IMR-90 (cell line): ENCODE results near the gene DNAH3. TPM values are rescaled to one million over a fixed set of nuclear protein-coding genes. Genes with fewer than 3 reads are reported as not detected.

ENCODE experiments used
- ATAC-seq: fragments of 200-7000 bp; cut with Tn5 transposase; 2 replicates; pipeline ENCODE4 v1.9.1; 2020; ENCODE audit warnings: low read depth, mild to moderate bottlenecking, moderate library complexity
- BruUV-seq: library from RNA; stranded (reverse); fragments of 400-500 nt; replicated peaks from 2 replicates; lab custom pipeline; 2021; lab: Mats Ljungman, UMichigan
- CTCF ChIA-PET: fragments of 300-600 bp; formaldehyde crosslinking; extraction: SDS; loops from one replicate; lab custom pipeline; 2021; ENCODE audit warnings: antibody characterized with exemption; lab: Yijun Ruan, JAX
- POLR2A ChIA-PET: fragments of 300-600 bp; sonication (Branson Sonifier 250); formaldehyde crosslinking; loops from one replicate; lab custom pipeline; 2022; ENCODE audit warnings: antibody characterized with exemption; ENCODE audit not compliant: unreplicated experiment; lab: Charles Lee
- DNase-seq: peaks from one replicate; pipeline ENCODE4 v3.0.0; 2013
- H2AFZ ChIP-seq: replicated peaks from 2 replicates; pipeline ENCODE3; 2013; ENCODE audit warnings: low read length, mild to moderate bottlenecking; ENCODE audit not compliant: poor library complexity
- H2AK5ac ChIP-seq: 2 replicates; pipeline ENCODE4 v1.6.1; 2013; ENCODE audit warnings: low read depth, low read length, inconsistent platforms
- H2AK9ac ChIP-seq: replicated peaks from 2 replicates; pipeline ENCODE3; 2013; ENCODE audit warnings: mild to moderate bottlenecking, low read depth, low read length, moderate library complexity; ENCODE audit not compliant: poor library complexity
- H2BK120ac ChIP-seq: 2 replicates; pipeline ENCODE4 v1.6.1; 2013; ENCODE audit warnings: low read depth, low read length, inconsistent platforms
- H2BK15ac ChIP-seq: 3 replicates; pipeline ENCODE4 v1.6.1; 2013; ENCODE audit warnings: low read depth, low read length, inconsistent platforms
- H2BK20ac ChIP-seq: 2 replicates; pipeline ENCODE4 v1.6.1; 2013; ENCODE audit warnings: low read depth, mild to moderate bottlenecking, inconsistent platforms, low read length, moderate library complexity
- H2BK5ac ChIP-seq: 2 replicates; pipeline ENCODE4 v1.6.1; 2013; ENCODE audit warnings: mild to moderate bottlenecking, low read depth, low read length, inconsistent platforms; ENCODE audit not compliant: poor library complexity, severe bottlenecking
- H3K14ac ChIP-seq: replicated peaks from 2 replicates; pipeline ENCODE4 v1.6.1; 2013; ENCODE audit warnings: low read depth, low read length, inconsistent platforms
- H3K18ac ChIP-seq: 2 replicates; pipeline ENCODE4 v1.6.1; 2013; ENCODE audit warnings: low read depth, low read length, control low read depth
- H3K23ac ChIP-seq: 2 replicates; pipeline ENCODE4 v1.6.1; 2013; ENCODE audit warnings: low read depth, low read length, inconsistent platforms
- H3K27ac ChIP-seq: 2 replicates; pipeline ENCODE4 v1.5.1; 2013; ENCODE audit warnings: mild to moderate bottlenecking, control low read depth, low read length; ENCODE audit not compliant: insufficient read depth
- H3K27me3 ChIP-seq: 2 replicates; pipeline ENCODE4 v1.6.1; 2013; ENCODE audit warnings: low read length; ENCODE audit not compliant: control insufficient read depth, insufficient read depth
- H3K36me3 ChIP-seq: 2 replicates; pipeline ENCODE4 v1.6.1; 2013; ENCODE audit warnings: low read length, mixed read lengths; ENCODE audit not compliant: control insufficient read depth, insufficient read depth
- H3K4ac ChIP-seq: 2 replicates; pipeline ENCODE4 v1.6.1; 2013; ENCODE audit warnings: low read depth, low read length, inconsistent platforms
- H3K4me1 ChIP-seq: 2 replicates; pipeline ENCODE4 v1.6.1; 2013; ENCODE audit warnings: low read length, mixed read lengths; ENCODE audit not compliant: control insufficient read depth, insufficient read depth
- H3K4me2 ChIP-seq: 2 replicates; pipeline ENCODE4 v1.6.1; 2013; ENCODE audit warnings: low read depth, mild to moderate bottlenecking, control low read depth, low read length, moderate library complexity
- H3K4me3 ChIP-seq: 2 replicates; pipeline ENCODE4 v1.5.1; 2013; ENCODE audit warnings: low read depth, mild to moderate bottlenecking, control low read depth, low read length, moderate library complexity; ENCODE audit not compliant: insufficient read depth
- H3K56ac ChIP-seq: 2 replicates; pipeline ENCODE4 v1.6.1; 2013; ENCODE audit warnings: low read length, inconsistent platforms; ENCODE audit not compliant: insufficient read depth; ENCODE audit errors: extremely low read depth
- H3K79me1 ChIP-seq, 2 experiments: 2 replicates each; pipeline ENCODE4 v1.6.1; 2013; ENCODE audit warnings: low read length in 2 of 2, inconsistent platforms in 1 of 2, low read depth in 1 of 2
- H3K9ac ChIP-seq: 2 replicates; pipeline ENCODE4 v1.6.1; 2013; ENCODE audit warnings: low read depth, low read length, control low read depth
- H3K9me1 ChIP-seq: 2 replicates; pipeline ENCODE4 v1.6.1; 2013; ENCODE audit warnings: low read length, inconsistent platforms; ENCODE audit not compliant: insufficient read depth
- H3K9me3 ChIP-seq: 2 replicates; pipeline ENCODE4 v1.6.1; 2013; ENCODE audit warnings: low read length; ENCODE audit not compliant: control insufficient read depth, insufficient read depth
- H4K20me1 ChIP-seq: 2 replicates; pipeline ENCODE4 v1.6.1; 2013; ENCODE audit warnings: low read length, inconsistent platforms; ENCODE audit not compliant: insufficient read depth
- H4K5ac ChIP-seq: 2 replicates; pipeline ENCODE4 v1.6.1; 2013; ENCODE audit warnings: mild to moderate bottlenecking, low read depth, low read length, control low read depth
- H4K8ac ChIP-seq, 2 experiments: 2 replicates each; pipeline ENCODE4 v1.6.1; 2013; ENCODE audit warnings: low read depth in 2 of 2, low read length in 2 of 2, control low read depth in 1 of 2, inconsistent platforms in 1 of 2
- H4K91ac ChIP-seq: 2 replicates; pipeline ENCODE4 v1.6.1; 2013; ENCODE audit warnings: low read depth, low read length, inconsistent platforms; ENCODE audit not compliant: insufficient read depth
- BHLHE40 ChIP-seq: fragments of 150-350 bp; IDR thresholded peaks from 2 replicates; pipeline ENCODE4 v1.6.1; 2016; ENCODE audit warnings: mild to moderate bottlenecking, low read depth, low read length
- CEBPB ChIP-seq: IDR thresholded peaks from 2 replicates; pipeline ENCODE4 v1.6.1; 2012; ENCODE audit warnings: low read depth, low read length, improper control_type of control experiment
- CHD1 ChIP-seq: IDR thresholded peaks from 2 replicates; pipeline ENCODE4 v1.6.1; 2012; ENCODE audit warnings: low read depth, low read length, improper control_type of control experiment
- CTCF ChIP-seq: conservative IDR thresholded peaks from 2 replicates; pipeline ENCODE4 v1.5.1; 2012; ENCODE audit warnings: mild to moderate bottlenecking, low read depth, low read length, improper control_type of control experiment
- ELK1 ChIP-seq: fragments of 150-350 bp; IDR thresholded peaks from 2 replicates; pipeline ENCODE4 v1.6.1; 2016; ENCODE audit warnings: low read depth, mild to moderate bottlenecking, low read length, moderate library complexity, borderline replicate concordance
- FOS ChIP-seq: fragments of 150-350 bp; IDR thresholded peaks from 2 replicates; pipeline ENCODE4 v1.6.1; 2016; ENCODE audit warnings: low read depth, low read length
- MAFK ChIP-seq: IDR thresholded peaks from 2 replicates; pipeline ENCODE4 v1.6.1; 2012; ENCODE audit warnings: low read depth, low read length, improper control_type of control experiment
- MAZ ChIP-seq: IDR thresholded peaks from 2 replicates; pipeline ENCODE4 v1.6.1; 2012; ENCODE audit warnings: low read depth, mild to moderate bottlenecking, low read length, improper control_type of control experiment, moderate library complexity, borderline replicate concordance
- MXI1 ChIP-seq: IDR thresholded peaks from 2 replicates; pipeline ENCODE4 v1.6.1; 2012; ENCODE audit warnings: low read depth, mild to moderate bottlenecking, low read length, moderate library complexity, borderline replicate concordance
- NFE2L2 ChIP-seq: fragments of 150-350 bp; IDR thresholded peaks from 2 replicates; pipeline ENCODE4 v1.6.1; 2016; ENCODE audit warnings: low read depth, mild to moderate bottlenecking, low read length
- POLR2A ChIP-seq: IDR thresholded peaks from 2 replicates; pipeline ENCODE4 v1.6.1; 2012; ENCODE audit warnings: mild to moderate bottlenecking, low read depth, low read length
- RAD21 ChIP-seq: IDR thresholded peaks from 2 replicates; pipeline ENCODE4 v1.6.1; 2012; ENCODE audit warnings: low read length, improper control_type of control experiment
- RCOR1 ChIP-seq: IDR thresholded peaks from 2 replicates; pipeline ENCODE4 v1.6.1; 2012; ENCODE audit warnings: mild to moderate bottlenecking, low read length, improper control_type of control experiment; ENCODE audit not compliant: insufficient replicate concordance
- RFX5 ChIP-seq: IDR thresholded peaks from 2 replicates; pipeline ENCODE4 v1.8.0; 2012; ENCODE audit warnings: low read depth, mild to moderate bottlenecking, low read length, moderate library complexity
- SMC3 ChIP-seq: fragments of 150-350 bp; IDR thresholded peaks from 2 replicates; pipeline ENCODE4 v1.6.1; 2016; ENCODE audit warnings: low read depth, mild to moderate bottlenecking, antibody characterized with exemption, low read length, moderate library complexity
- USF2 ChIP-seq: fragments of 150-350 bp; IDR thresholded peaks from 2 replicates; pipeline ENCODE4 v1.6.1; 2017; ENCODE audit warnings: mild to moderate bottlenecking, antibody characterized with exemption, low read length, low read depth
- WGBS, 2 experiments: methylation state at CpG; one replicate each; pipeline versions ENCODE4 v1.1.5 to v1.1.7; 2013; ENCODE audit warnings: missing lambda C conversion rate in 2 of 2; ENCODE audit not compliant: insufficient read length in 1 of 2; ENCODE audit errors: extremely low coverage in 2 of 2; 5-methylcytosine and 5-hydroxymethylcytosine counted together
- dilution Hi-C: fragments of 300-500 bp; cut with HindIII; formaldehyde crosslinking; loops from one replicate; pipeline ENCODE4 v1.14.3; 2018; ENCODE audit warnings: low sequenced_read_pairs; ENCODE audit not compliant: unreplicated experiment
- in situ Hi-C: fragments of 300-500 bp; cut with MboI; formaldehyde crosslinking; loops from 3 replicates; pipeline ENCODE4 v1.14.3; 2019; ENCODE audit warnings: low sequenced_read_pairs, inconsistent platforms, mixed read lengths
- intact Hi-C: fragments of 100-400 bp; cut with micrococcal nuclease; formaldehyde crosslinking; loops from 2 replicates; pipeline ENCODE4 v1.10.0; 2022
- polyA plus RNA-seq, 3 experiments: library from polyadenylated mRNA; depleted of rRNA; stranded (reverse); fragments of >200 nt; gene quantifications; 2 replicates each; pipeline ENCODE4 v1.2.3, GENCODE V29; 2012; ENCODE audit warnings: low replicate concordance in 1 of 3
- total RNA-seq: library from RNA; depleted of rRNA; stranded (reverse); fragments of >200 nt; gene quantifications from 2 replicates; pipeline ENCODE4 v1.2.3, GENCODE V29; 2012

Gene DNAH3
- total and polyA plus RNA-seq, 2 of the 4 experiments (the other 2 are of a cell fraction) = not detected

- Histone ChIP-seq H2BK20ac (no peak overlapping the region), H3K14ac (no peak overlapping the region), H3K4me2 (no peak overlapping the region), H2AFZ (no peak overlapping the region), H2BK15ac (no peak overlapping the region), H3K56ac (no peak overlapping the region), H3K4me1 (no peaks in the 10 kb centered on the region), H3K27me3 (no peaks in the 10 kb centered on the region), H3K4me3 (no peak overlapping the region), H3K9ac (no peak overlapping the region), H3K23ac (no peak overlapping the region), H3K27ac (no peak overlapping the region), H3K18ac (no peak overlapping the region), H2BK5ac (no peak overlapping the region), H4K8ac (no peak overlapping the region), H4K20me1 (no peaks in the 10 kb centered on the region), H4K5ac (no peak overlapping the region), H2AK5ac (no peak overlapping the region), H2BK120ac (no peak overlapping the region), H3K4ac (no peak overlapping the region), H3K36me3 (peaks cover 7% of the 10 kb centered on the region), H3K9me1 (no peaks in the 10 kb centered on the region), H3K9me3 (no peaks in the 10 kb centered on the region), H3K79me1 (no peaks in the 10 kb centered on the region), H4K91ac (no peak overlapping the region), H2AK9ac (no peak overlapping the region)
- TF ChIP-seq MAFK (no peak), MAZ (no peak), POLR2A (no peak), SMC3 (no peak), USF2 (no peak), NFE2L2 (no peak), CTCF (no peak), CEBPB (no peak), RAD21 (no peak), FOS (no peak), RFX5 (no peak), RCOR1 (no peak), CHD1 (no peak), BHLHE40 (no peak), MXI1 (no peak), ELK1 (no peak)
- ATAC-seq (no peak), DNase-seq (no peak)
- ChIA-PET POLR2A (no interaction called here), CTCF (no interaction called here)
- in situ Hi-C loops = no loop called here
- intact Hi-C loops = no loop called here
- WGBS, 2 experiments = 63% methylated on average over 1 of the region's 1 CpG; no CpG with 5 or more reads in 1 of the 2 experiments
- no TSS peak for BruUV-seq
- dilution Hi-C loops = no loop called here
Observed at GRCh38 chr16:20925751-20926150, 224.9 kb downstream of the DNAH3 start.
